SJSA1 (cell line): ENCODE data around the gene LAX1. TPM values are rescaled to one million over a fixed set of nuclear protein-coding genes. Genes with fewer than 3 reads are reported as not detected.

ENCODE experiments used
- DNase-seq, 2 experiments: peaks; one replicate each; pipeline ENCODE4 v3.0.0-alpha.2; 2015 to 2020; ENCODE audit warnings: low spot score in 2 of 2, low read depth in 1 of 2
- H3K27ac ChIP-seq: fragments of 250-450 bp; sonication (Bioruptor Pico); 2 replicates; pipeline ENCODE4 v1.5.1; 2020; ENCODE audit warnings: mild to moderate bottlenecking, moderate library complexity
- H3K27me3 ChIP-seq: fragments of 250-450 bp; sonication (Bioruptor Pico); replicated peaks from 2 replicates; pipeline ENCODE4 v1.5.1; 2020; ENCODE audit warnings: mild to moderate bottlenecking, moderate library complexity
- H3K36me3 ChIP-seq: fragments of 250-450 bp; sonication (Bioruptor Pico); 2 replicates; pipeline ENCODE4 v1.5.1; 2020; ENCODE audit warnings: mild to moderate bottlenecking
- H3K4me1 ChIP-seq: fragments of 250-450 bp; sonication (Bioruptor Pico); replicated peaks from 2 replicates; pipeline ENCODE4 v1.6.1; 2021; ENCODE audit warnings: mild to moderate bottlenecking
- H3K4me3 ChIP-seq: fragments of 250-450 bp; sonication (Bioruptor Pico); 2 replicates; pipeline ENCODE4 v1.5.1; 2020; ENCODE audit warnings: mild to moderate bottlenecking
- H3K9me3 ChIP-seq: fragments of 250-450 bp; sonication (Bioruptor Pico); replicated peaks from 2 replicates; pipeline ENCODE4 v1.5.1; 2020; ENCODE audit warnings: mild to moderate bottlenecking
- total RNA-seq: library from RNA; depleted of rRNA; stranded (reverse); fragments of >200 nt; shearing (Covaris generic); gene quantifications from 2 replicates; pipeline ENCODE4 v1.2.3, GENCODE V29; 2014; rRNA removed

LAX1 gene
- total RNA-seq, 1 experiment from 2014 or later, result 0.03 TPM

- Histone ChIP-seq H3K27me3 (0 out of 2 replicates have a peak, but pooled peaks cover 3% of the 10 kb centered on the region), H3K4me1 (peaks cover 3% of the 10 kb centered on the region; the same call in 1 of the 2 replicates), H3K4me3 (no peak overlapping the region), H3K27ac (no peak overlapping the region), H3K36me3 (peaks cover 79% of the 10 kb centered on the region), H3K9me3 (no peaks in the 10 kb centered on the region)
- DNase-seq, result no peak
Measured at GRCh38 chr1:203805689-203806088, 40.7 kb downstream of the LAX1 start.

GRCh38 chr1:203807196-203807595, 42.2 kb downstream of the LAX1 start:
- no peak overlapping the region for H3K4me3 ChIP-seq
- no peak overlapping the region for H3K27ac ChIP-seq

GRCh38 chr1:203813581-203814341, 48.8 kb downstream of the LAX1 start:
- Histone ChIP-seq H3K36me3 (peaks cover 80% of the 10 kb centered on the region), H3K27me3 (no peaks in the 10 kb centered on the region), H3K27ac (no peak overlapping the region), H3K9me3 (no peaks in the 10 kb centered on the region), H3K4me1 (no peaks in the 10 kb centered on the region), H3K4me3 (no peak overlapping the region)
- no peak for DNase-seq

More at GRCh38 chr1:203807196-203807595, 42.2 kb downstream of the LAX1 start:
- 0 out of 2 replicates have a peak, but pooled peaks cover 3% of the 10 kb centered on the region for H3K27me3 ChIP-seq
- peaks cover 3% of the 10 kb centered on the region; the same call in 1 of the 2 replicates for H3K4me1 ChIP-seq
- H3K9me3 ChIP-seq, result no peaks in the 10 kb centered on the region
- DNase-seq, result peak in 1 of 2 experiments; percentile 10
- peaks cover 77% of the 10 kb centered on the region for H3K36me3 ChIP-seq

- H3K36me3 ChIP-seq, result peaks cover 89% of the 10 kb centered on the region
- no peaks in the 10 kb centered on the region for H3K4me1 ChIP-seq
- no peaks in the 10 kb centered on the region for H3K27me3 ChIP-seq
- no peak overlapping the region for H3K27ac ChIP-seq
- no peak for DNase-seq
- no peak overlapping the region for H3K4me3 ChIP-seq
- no peaks in the 10 kb centered on the region for H3K9me3 ChIP-seq
Measured at GRCh38 chr1:203818399-203818798, 53.4 kb downstream of the LAX1 start.

GRCh38 chr1:203823306-203823705, 58.3 kb downstream of the LAX1 start:
- Histone ChIP-seq H3K36me3 (peaks cover 91% of the 10 kb centered on the region), H3K4me1 (no peaks in the 10 kb centered on the region), H3K9me3 (no peaks in the 10 kb centered on the region), H3K4me3 (no peak overlapping the region), H3K27ac (no peak overlapping the region), H3K27me3 (no peaks in the 10 kb centered on the region)
- DNase-seq, result no peak

Other genes starting within 250 kb of the LAX1 start
- 67.1 and 80.5 TPM in 2 replicates for gene ATP2B4, start 138.4 kb upstream of the LAX1 start, total RNA-seq
- gene ZBED6, start 30.4 kb downstream of the LAX1 start, total RNA-seq, result 10.1 and 12.9 TPM in 2 replicates
- gene ZC3H11A, start 30.4 kb downstream of the LAX1 start, total RNA-seq, result 73.5 and 99.3 TPM in 2 replicates
- 132 and 160 TPM in 2 replicates for gene SNRPE, start 96.4 kb downstream of the LAX1 start, total RNA-seq